Measurements from ENCODE around the gene PARP11. TPM values are rescaled to one million over a fixed set of nuclear protein-coding genes. Genes with fewer than 3 reads are reported as not detected.

The PARP11 gene
- total RNA-seq, 1 donor from 2014 or later, result 20.7 TPM

GRCh38 chr12:3827301-3828000 is 45.7 kb downstream of the PARP11 start:
- DNase-seq (ENCODE audit: low spot score), result no peak

GRCh38 chr12:3821441-3821840 is 51.8 kb downstream of the PARP11 start:
- DNase-seq (ENCODE audit: low spot score), result no peak

GRCh38 chr12:3820122-3820521 is 53.1 kb downstream of the PARP11 start:
- no peak for DNase-seq (ENCODE audit: low spot score)

GRCh38 chr12:3816266-3816665 is 56.9 kb downstream of the PARP11 start:
- DNase-seq (ENCODE audit: low spot score), result no peak

GRCh38 chr12:3815094-3815766 is 58.0 kb downstream of the PARP11 start:
- DNase-seq (ENCODE audit: low spot score), result no peak

GRCh38 chr12:3810540-3810939 is 62.7 kb downstream of the PARP11 start:
- no peak for DNase-seq (ENCODE audit: low spot score)

- DNase-seq (ENCODE audit: low spot score), result no peak
These were observed 63.2 kb downstream of the PARP11 start for GRCh38 chr12:3810016-3810370.

GRCh38 chr12:3809357-3810015 is 63.7 kb downstream of the PARP11 start:
- DNase-seq (ENCODE audit: low spot score), result no peak

- DNase-seq (ENCODE audit: low spot score), result no peak
These were observed 68.1 kb downstream of the PARP11 start for GRCh38 chr12:3805077-3805476.

- DNase-seq (ENCODE audit: low spot score), result peak; percentile 70
These were observed 69.2 kb downstream of the PARP11 start for GRCh38 chr12:3803865-3804472.

GRCh38 chr12:3802721-3803120 is 70.5 kb downstream of the PARP11 start:
- no peak for DNase-seq (ENCODE audit: low spot score)

GRCh38 chr12:3797531-3798048 is 75.6 kb downstream of the PARP11 start:
- no peak for DNase-seq (ENCODE audit: low spot score)

GRCh38 chr12:3795492-3796133 is 77.6 kb downstream of the PARP11 start:
- DNase-seq (ENCODE audit: low spot score), result no peak

- DNase-seq (ENCODE audit: low spot score), result no peak
These were observed 78.1 kb downstream of the PARP11 start for GRCh38 chr12:3795066-3795465.

GRCh38 chr12:3792623-3793288 is 80.4 kb downstream of the PARP11 start:
- DNase-seq (ENCODE audit: low spot score), result no peak

- DNase-seq (ENCODE audit: low spot score), result no peak
These were observed 81.8 kb downstream of the PARP11 start for GRCh38 chr12:3791256-3791874.

GRCh38 chr12:3790642-3791041 is 82.6 kb downstream of the PARP11 start:
- no peak for DNase-seq (ENCODE audit: low spot score)

- DNase-seq (ENCODE audit: low spot score), result no peak
These were observed 83.4 kb downstream of the PARP11 start for GRCh38 chr12:3789838-3790237.

GRCh38 chr12:3777206-3777809 is 95.9 kb downstream of the PARP11 start:
- DNase-seq (ENCODE audit: low spot score), result no peak

GRCh38 chr12:3775385-3776035 is 97.7 kb downstream of the PARP11 start:
- DNase-seq (ENCODE audit: low spot score), result no peak

Data from ureter (tissue), 1 donor.